HCT116 (cell line): ENCODE results near the gene CCDC146.
"Not testable (repeated sequence)": the region's sequence is repeated elsewhere in the genome, so short reads cannot be mapped to it uniquely, and the experiment has no call there.

Experiments used
- CEBPB ChIP-seq: IDR thresholded peaks from 2 replicates; pipeline ENCODE4 v1.6.1; 2012; ENCODE audit warnings: low read depth
- EZH2 ChIP-seq: fragments of 200-600 bp; sonication (generic); IDR thresholded peaks from 2 replicates; pipeline ENCODE4 v1.6.1; 2017; ENCODE audit warnings: antibody characterized with exemption, mixed run types
- JUND ChIP-seq: IDR thresholded peaks from 2 replicates; pipeline ENCODE4 v1.6.1; 2012
- MAX ChIP-seq: IDR thresholded peaks from 2 replicates; pipeline ENCODE4 v1.6.1; 2012
- POLR2A ChIP-seq: IDR thresholded peaks from 2 replicates; pipeline ENCODE4 v1.7.0; 2011; ENCODE audit warnings: borderline replicate concordance; ENCODE audit not compliant: insufficient read depth, insufficient read length; ENCODE audit errors: extremely low read depth
- POLR2AphosphoS5 ChIP-seq: IDR thresholded peaks from 2 replicates; pipeline ENCODE4 v1.6.1; 2011; ENCODE audit warnings: mild to moderate bottlenecking, low read depth, low read length, moderate library complexity
- RAD21 ChIP-seq: IDR thresholded peaks from 2 replicates; pipeline ENCODE4 v1.6.1; 2012; ENCODE audit warnings: low read depth, mild to moderate bottlenecking
- REST ChIP-seq: IDR thresholded peaks from 2 replicates; pipeline ENCODE4 v1.6.1; 2012; ENCODE audit warnings: low read depth
- SIN3A ChIP-seq: IDR thresholded peaks from 2 replicates; pipeline ENCODE4 v1.6.1; 2012; ENCODE audit warnings: low read depth
- SRF ChIP-seq: IDR thresholded peaks from 2 replicates; pipeline ENCODE4 v1.6.1; 2012; ENCODE audit warnings: low read depth
- YY1 ChIP-seq: IDR thresholded peaks from 2 replicates; pipeline ENCODE4 v1.6.1; 2011; ENCODE audit warnings: low read length, low read depth, moderate library complexity, mild to moderate bottlenecking; ENCODE audit not compliant: insufficient replicate concordance; ENCODE audit errors: extremely low read depth
- ZFX ChIP-seq: fragments of 450-650 bp; IDR thresholded peaks from 2 replicates; pipeline ENCODE4 v1.6.1; 2017
- ZNF274 ChIP-seq: fragments of 200-500 bp; sonication (Bioruptor generic); IDR thresholded peaks from 2 replicates; pipeline ENCODE4 v1.6.1; 2014; ENCODE audit warnings: mild to moderate bottlenecking, low read depth, low read length, inconsistent platforms
- TF ChIP-seq, protein P1 (sequence below), 3 experiments: fragments of 200-600 bp in 1 of 3; sonication (generic) in 1 of 3; IDR thresholded peaks in 2 of 3; conservative IDR thresholded peaks in 1 of 3; 2 replicates each; pipeline ENCODE4 v1.5.1; 2012 to 2017; ENCODE audit warnings: low read depth in 2 of 3, low read length in 2 of 3, antibody characterized with exemption in 1 of 3, borderline replicate concordance in 1 of 3, control low read depth in 1 of 3, mild to moderate bottlenecking in 1 of 3, mixed read lengths in 1 of 3, mixed run types in 1 of 3, moderate library complexity in 1 of 3; ENCODE audit not compliant: insufficient read depth in 1 of 3

DNA sequence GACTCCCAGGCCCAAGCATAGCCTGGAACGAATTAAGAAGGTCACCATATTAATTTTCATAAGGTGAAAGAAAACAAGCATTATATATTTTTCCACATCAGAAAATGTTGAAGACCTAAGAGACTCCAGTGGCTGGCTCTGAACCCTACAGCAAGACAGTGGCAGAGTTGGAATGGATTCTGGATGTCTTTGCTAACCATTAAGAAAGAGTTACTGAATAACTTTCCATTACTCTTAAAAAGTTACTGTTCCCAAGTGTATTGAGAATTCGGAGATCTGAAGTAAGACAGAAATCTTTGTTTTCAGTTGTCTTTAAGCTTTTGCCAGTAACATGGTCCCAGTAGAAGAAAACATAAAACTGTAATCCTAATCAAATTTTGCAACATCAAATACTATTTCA lies 30.1 kb upstream of the CCDC146 start:
- TF ChIP-seq, protein P1, sequence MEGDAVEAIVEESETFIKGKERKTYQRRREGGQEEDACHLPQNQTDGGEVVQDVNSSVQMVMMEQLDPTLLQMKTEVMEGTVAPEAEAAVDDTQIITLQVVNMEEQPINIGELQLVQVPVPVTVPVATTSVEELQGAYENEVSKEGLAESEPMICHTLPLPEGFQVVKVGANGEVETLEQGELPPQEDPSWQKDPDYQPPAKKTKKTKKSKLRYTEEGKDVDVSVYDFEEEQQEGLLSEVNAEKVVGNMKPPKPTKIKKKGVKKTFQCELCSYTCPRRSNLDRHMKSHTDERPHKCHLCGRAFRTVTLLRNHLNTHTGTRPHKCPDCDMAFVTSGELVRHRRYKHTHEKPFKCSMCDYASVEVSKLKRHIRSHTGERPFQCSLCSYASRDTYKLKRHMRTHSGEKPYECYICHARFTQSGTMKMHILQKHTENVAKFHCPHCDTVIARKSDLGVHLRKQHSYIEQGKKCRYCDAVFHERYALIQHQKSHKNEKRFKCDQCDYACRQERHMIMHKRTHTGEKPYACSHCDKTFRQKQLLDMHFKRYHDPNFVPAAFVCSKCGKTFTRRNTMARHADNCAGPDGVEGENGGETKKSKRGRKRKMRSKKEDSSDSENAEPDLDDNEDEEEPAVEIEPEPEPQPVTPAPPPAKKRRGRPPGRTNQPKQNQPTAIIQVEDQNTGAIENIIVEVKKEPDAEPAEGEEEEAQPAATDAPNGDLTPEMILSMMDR (IDR thresholded peaks at IDR 0.05 in 2 of 3, conservative IDR thresholded peaks at IDR 0.05 in 1 of 3; ENCODE audit: borderline replicate concordance in 1 of 3, insufficient read depth in 1 of 3, low read depth in 2 of 3, low read length in 2 of 3), result not testable (repeated sequence)
- not testable (repeated sequence) for TF ChIP-seq RAD21, POLR2A, EZH2, JUND, SRF, MAX, YY1, ZNF274, CEBPB, ZFX, SIN3A, POLR2AphosphoS5, REST
